ENCODE results near the gene ARL8B. TPM values are rescaled to one million over a fixed set of nuclear protein-coding genes. Genes with fewer than 3 reads are reported as not detected.
"Not testable (repeated sequence)": the region's sequence is repeated elsewhere in the genome, so short reads cannot be mapped to it uniquely, and the experiment has no call there.

ARL8B gene
- polyA plus RNA-seq, 1 donor (not counting 4 experiments of a cell fraction or from before 2014, with no cell fraction given) = 102 TPM

DNA sequence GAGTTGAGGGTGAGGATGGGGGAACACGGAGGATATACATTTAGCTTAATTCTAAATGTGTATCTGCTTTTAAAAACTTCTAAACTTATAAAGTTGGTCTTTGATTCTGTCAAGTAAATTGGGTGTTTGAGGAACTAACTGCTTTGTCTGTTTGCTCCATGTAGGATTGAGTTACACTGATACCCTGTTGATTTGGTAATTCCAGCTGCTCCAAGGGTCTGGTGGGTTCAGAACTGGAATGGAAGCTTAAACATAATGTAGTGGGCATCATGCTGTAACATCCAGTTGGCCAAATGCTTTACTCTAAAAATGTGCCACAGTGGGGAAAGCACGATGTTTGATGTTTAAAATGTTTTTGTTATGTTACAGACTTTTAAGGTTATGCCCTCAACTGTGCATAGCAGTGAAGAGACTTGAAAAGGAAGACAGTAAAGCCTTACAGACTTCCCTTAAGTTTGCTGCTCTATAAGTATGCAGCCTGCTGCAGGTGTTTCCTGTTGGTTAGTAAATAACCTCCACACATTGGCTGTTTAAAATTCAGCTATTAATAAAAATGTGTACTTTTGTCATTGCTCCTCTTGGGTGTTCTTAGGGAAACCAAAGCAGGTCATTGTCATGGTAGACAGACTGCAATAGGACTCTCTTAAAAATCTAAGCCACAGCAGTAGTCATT is 59.5 kb downstream of the ARL8B start:
- FAIRE-seq = no peak
- dilution Hi-C loops (cut with MboI; ENCODE audit: extremely low pct_ligation_motif_present, low sequenced_read_pairs) = no loop called here

DNA sequence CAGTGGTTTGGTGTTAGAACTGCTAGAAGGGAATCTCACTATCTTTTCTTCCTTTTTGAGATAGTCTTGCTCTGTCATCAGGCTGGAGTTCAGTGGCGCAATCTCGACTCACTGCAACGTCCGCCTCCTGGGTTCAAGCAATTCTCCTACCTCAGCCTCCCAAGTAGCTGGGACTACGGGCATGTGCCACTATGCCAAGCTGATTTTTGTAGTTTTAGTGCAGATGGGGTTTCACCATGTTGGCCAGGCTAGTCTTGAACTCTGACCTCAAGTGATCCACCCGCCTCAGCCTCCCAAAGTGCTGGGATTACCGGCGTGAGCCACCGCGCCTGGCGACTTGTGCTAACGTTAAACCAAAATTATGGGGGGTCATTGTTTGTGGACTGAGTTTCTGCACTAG is 61.6 kb downstream of the ARL8B start:
- FAIRE-seq; dilution Hi-C loops (cut with MboI; ENCODE audit: extremely low pct_ligation_motif_present, low sequenced_read_pairs); H3K4me1 ChIP-seq (ENCODE audit: control insufficient read depth, extremely low read depth, insufficient read depth, low read length); H4K20me1 ChIP-seq (ENCODE audit: control insufficient read depth, extremely low read depth, insufficient read depth, low read length); H3K27ac ChIP-seq (ENCODE audit: control insufficient read depth, insufficient read depth, low read length); H2AFZ ChIP-seq (ENCODE audit: control insufficient read depth, low read length); H3K9me1 ChIP-seq (ENCODE audit: control insufficient read depth, extremely low read depth, insufficient read depth, low read length); H3K27me3 ChIP-seq (ENCODE audit: control insufficient read depth, extremely low read depth, insufficient read depth, low read length); DNase-seq (ENCODE audit: low read depth, low spot score); H3K4me3 ChIP-seq (ENCODE audit: control insufficient read depth in 2 of 3, extremely low read depth in 1 of 3, insufficient read depth in 2 of 3, low read depth in 1 of 3, low read length in 3 of 3); H3K4me2 ChIP-seq (ENCODE audit: control insufficient read depth, extremely low read depth, insufficient read depth, low read depth, low read length); H3K9ac ChIP-seq (ENCODE audit: control insufficient read depth, extremely low read depth, insufficient read depth, low read length); H3K9me3 ChIP-seq (ENCODE audit: control insufficient read depth, low read depth, low read length): not testable (repeated sequence)
- Histone ChIP-seq H3K79me2 (ENCODE audit: control insufficient read depth, insufficient read depth, low read length) (peaks cover 12% of the 10 kb centered on the region), H3K36me3 (ENCODE audit: control insufficient read depth in 2 of 2, extremely low read depth in 1 of 2, insufficient read depth in 2 of 2, low read length in 2 of 2) (peaks cover 4 to 11% of the 10 kb centered on the region in 2 experiments)

More for the DNA sequence above, 59.5 kb downstream of the ARL8B start:
- no peak overlapping the region for H3K4me3 ChIP-seq (ENCODE audit: control insufficient read depth in 2 of 3, extremely low read depth in 1 of 3, insufficient read depth in 2 of 3, low read depth in 1 of 3, low read length in 3 of 3)
- no peak for DNase-seq (ENCODE audit: low read depth, low spot score)
- H3K4me1 ChIP-seq (ENCODE audit: control insufficient read depth, extremely low read depth, insufficient read depth, low read length) = peaks cover 4% of the 10 kb centered on the region
- no peak overlapping the region for H3K9ac ChIP-seq (ENCODE audit: control insufficient read depth, extremely low read depth, insufficient read depth, low read length)
- no peaks in the 10 kb centered on the region for H3K9me1 ChIP-seq (ENCODE audit: control insufficient read depth, extremely low read depth, insufficient read depth, low read length)
- H3K79me2 ChIP-seq (ENCODE audit: control insufficient read depth, insufficient read depth, low read length) = no peaks in the 10 kb centered on the region
- H3K27me3 ChIP-seq (ENCODE audit: control insufficient read depth, extremely low read depth, insufficient read depth, low read length) = no peaks in the 10 kb centered on the region
- no peak overlapping the region for H2AFZ ChIP-seq (ENCODE audit: control insufficient read depth, low read length)
- H4K20me1 ChIP-seq (ENCODE audit: control insufficient read depth, extremely low read depth, insufficient read depth, low read length) = no peaks in the 10 kb centered on the region
- no peak for TF ChIP-seq EZH2 (IDR thresholded peaks at IDR 0.05; ENCODE audit: low read length)
- TF ChIP-seq, protein P1, sequence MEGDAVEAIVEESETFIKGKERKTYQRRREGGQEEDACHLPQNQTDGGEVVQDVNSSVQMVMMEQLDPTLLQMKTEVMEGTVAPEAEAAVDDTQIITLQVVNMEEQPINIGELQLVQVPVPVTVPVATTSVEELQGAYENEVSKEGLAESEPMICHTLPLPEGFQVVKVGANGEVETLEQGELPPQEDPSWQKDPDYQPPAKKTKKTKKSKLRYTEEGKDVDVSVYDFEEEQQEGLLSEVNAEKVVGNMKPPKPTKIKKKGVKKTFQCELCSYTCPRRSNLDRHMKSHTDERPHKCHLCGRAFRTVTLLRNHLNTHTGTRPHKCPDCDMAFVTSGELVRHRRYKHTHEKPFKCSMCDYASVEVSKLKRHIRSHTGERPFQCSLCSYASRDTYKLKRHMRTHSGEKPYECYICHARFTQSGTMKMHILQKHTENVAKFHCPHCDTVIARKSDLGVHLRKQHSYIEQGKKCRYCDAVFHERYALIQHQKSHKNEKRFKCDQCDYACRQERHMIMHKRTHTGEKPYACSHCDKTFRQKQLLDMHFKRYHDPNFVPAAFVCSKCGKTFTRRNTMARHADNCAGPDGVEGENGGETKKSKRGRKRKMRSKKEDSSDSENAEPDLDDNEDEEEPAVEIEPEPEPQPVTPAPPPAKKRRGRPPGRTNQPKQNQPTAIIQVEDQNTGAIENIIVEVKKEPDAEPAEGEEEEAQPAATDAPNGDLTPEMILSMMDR (optimal IDR thresholded peaks at IDR 0.05 in 1 of 3, IDR thresholded peaks at IDR 0.05 in 1 of 3, conservative IDR thresholded peaks at IDR 0.05 in 1 of 3; ENCODE audit: extremely low read depth in 1 of 3, insufficient read depth in 2 of 3, low read length in 3 of 3) = no peak
- H3K27ac ChIP-seq (ENCODE audit: control insufficient read depth, insufficient read depth, low read length) = no peak overlapping the region
- no peaks in the 10 kb centered on the region for H3K9me3 ChIP-seq (ENCODE audit: control insufficient read depth, low read depth, low read length)
- no peak overlapping the region for H3K4me2 ChIP-seq (ENCODE audit: control insufficient read depth, extremely low read depth, insufficient read depth, low read depth, low read length)
- H3K36me3 ChIP-seq (ENCODE audit: control insufficient read depth in 2 of 2, extremely low read depth in 1 of 2, insufficient read depth in 2 of 2, low read length in 2 of 2) = peaks cover 12 to 15% of the 10 kb centered on the region in 2 experiments

DNA sequence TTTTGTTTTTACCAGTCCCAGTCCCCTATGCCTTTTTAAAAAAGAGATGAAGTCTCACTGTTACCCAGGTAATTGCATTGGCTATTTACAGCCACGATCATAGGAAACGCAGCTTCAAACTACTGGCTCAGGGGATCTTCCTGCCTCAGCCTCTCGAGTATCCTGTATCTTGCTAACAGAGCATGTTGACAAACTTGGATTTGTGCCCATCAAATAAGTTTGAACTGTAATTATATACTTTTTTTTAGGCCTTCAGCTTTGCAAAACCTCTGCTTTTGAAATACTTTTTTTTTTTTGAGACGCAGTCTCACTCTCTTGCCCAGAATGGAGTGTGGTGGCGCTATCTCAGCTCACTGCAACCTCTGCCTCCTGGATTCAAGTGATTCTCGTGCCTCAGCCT is 62.4 kb downstream of the ARL8B start:
- Histone ChIP-seq H3K36me3 (ENCODE audit: control insufficient read depth in 2 of 2, extremely low read depth in 1 of 2, insufficient read depth in 2 of 2, low read length in 2 of 2) (peaks cover 8 to 9% of the 10 kb centered on the region in 2 experiments), H3K9ac (ENCODE audit: control insufficient read depth, extremely low read depth, insufficient read depth, low read length) (no peak overlapping the region), H3K9me3 (ENCODE audit: control insufficient read depth, low read depth, low read length) (no peaks in the 10 kb centered on the region), H2AFZ (ENCODE audit: control insufficient read depth, low read length) (no peak overlapping the region), H3K4me1 (ENCODE audit: control insufficient read depth, extremely low read depth, insufficient read depth, low read length) (peaks cover 9% of the 10 kb centered on the region), H4K20me1 (ENCODE audit: control insufficient read depth, extremely low read depth, insufficient read depth, low read length) (peaks cover 3% of the 10 kb centered on the region), H3K9me1 (ENCODE audit: control insufficient read depth, extremely low read depth, insufficient read depth, low read length) (no peaks in the 10 kb centered on the region), H3K27ac (ENCODE audit: control insufficient read depth, insufficient read depth, low read length) (no peak overlapping the region), H3K27me3 (ENCODE audit: control insufficient read depth, extremely low read depth, insufficient read depth, low read length) (no peaks in the 10 kb centered on the region), H3K4me2 (ENCODE audit: control insufficient read depth, extremely low read depth, insufficient read depth, low read depth, low read length) (no peak overlapping the region), H3K79me2 (ENCODE audit: control insufficient read depth, insufficient read depth, low read length) (peaks cover 20% of the 10 kb centered on the region), H3K4me3 (ENCODE audit: control insufficient read depth in 2 of 3, extremely low read depth in 1 of 3, insufficient read depth in 2 of 3, low read depth in 1 of 3, low read length in 3 of 3) (no peak overlapping the region)
- FAIRE-seq (no peak), DNase-seq (ENCODE audit: low read depth, low spot score) (no peak)
- TF ChIP-seq, protein P1 (optimal IDR thresholded peaks at IDR 0.05 in 1 of 3, IDR thresholded peaks at IDR 0.05 in 1 of 3, conservative IDR thresholded peaks at IDR 0.05 in 1 of 3; ENCODE audit: extremely low read depth in 1 of 3, insufficient read depth in 2 of 3, low read length in 3 of 3) = no peak
- TF ChIP-seq EZH2 (IDR thresholded peaks at IDR 0.05; ENCODE audit: low read length) = no peak
- dilution Hi-C loops (cut with MboI; ENCODE audit: extremely low pct_ligation_motif_present, low sequenced_read_pairs) = no loop called here

Measured in keratinocyte (primary cell).